ENCODE results near the gene KLK3.

GRCh38 chr19:50837300-50837699 is 17.4 kb upstream of the KLK3 start:
- TF ChIP-seq CTCF (IDR thresholded peaks at IDR 0.05; ENCODE audit: low read length) (no peak), EZH2phosphoT487 (IDR thresholded peaks at IDR 0.05; ENCODE audit: low read length) (no peak)
